T47D (cell line): ENCODE measurements around the gene EIF4E.

Source experiments
- DNase-seq, 2 experiments: peaks; one replicate each; pipeline versions ENCODE4 v3.0.0 to v3.0.0-alpha.2; 2011 to 2012; ENCODE audit warnings: low read depth in 1 of 2, low spot score in 1 of 2
- JUND ChIP-seq: IDR thresholded peaks from 2 replicates; pipeline ENCODE4 v1.6.1; 2012; ENCODE audit warnings: low read depth
- in situ Hi-C: cut with HindIII; loops from 2 replicates; pipeline ENCODE4 v1.10.0; 2016; ENCODE audit warnings: low sequenced_read_pairs, low pct_unique_long_range_greater_than_20kb

EIF4E gene

DNA sequence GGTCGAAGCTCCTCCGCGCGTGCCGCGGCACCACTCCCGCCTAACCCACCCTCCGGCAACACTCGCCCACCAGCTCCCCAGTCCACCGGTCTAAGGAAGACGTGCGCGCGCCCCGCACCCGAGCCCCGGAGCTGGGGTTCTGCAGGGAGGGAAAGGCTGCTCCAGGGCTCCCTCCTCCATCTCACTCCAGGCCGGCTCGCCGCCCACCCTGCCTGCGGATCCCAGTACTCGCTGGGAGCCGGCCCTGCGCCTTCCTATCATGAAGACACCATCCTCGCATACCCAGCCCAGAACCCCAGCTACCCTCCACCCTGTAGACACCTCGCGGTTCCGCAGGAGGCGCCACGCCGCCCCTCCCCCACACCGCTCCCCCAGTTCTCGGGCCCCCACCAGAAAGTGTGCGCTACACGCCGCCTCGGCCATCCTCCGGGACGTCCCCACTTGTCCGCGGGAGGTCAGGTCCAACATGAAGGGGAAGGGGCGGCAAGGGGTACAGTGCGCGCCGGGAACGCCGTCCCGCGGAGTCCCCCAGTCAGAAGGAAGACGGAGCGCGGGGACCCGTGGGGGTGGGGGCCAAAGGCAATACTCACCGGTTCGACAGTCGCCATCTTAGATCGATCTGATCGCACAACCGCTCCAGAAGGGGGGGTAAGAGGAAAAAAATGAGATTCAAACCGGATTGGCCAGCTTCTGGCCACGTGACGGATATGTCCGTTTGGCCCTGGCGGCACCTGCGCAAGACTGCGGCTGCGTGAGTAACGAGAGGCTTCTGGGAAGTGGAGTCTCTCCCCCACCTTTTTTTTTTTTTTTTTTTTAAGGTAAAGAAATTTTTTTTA is at the start of gene EIF4E:
EIF4E (minus strand) TSS at position 629 of the 836 bp plus-strand sequence; CDS start at position 608, 21 bp downstream.
- peak; percentile 80 to 98 for DNase-seq
- no peak for TF ChIP-seq JUND
- in situ Hi-C loops = no loop called here

DNA sequence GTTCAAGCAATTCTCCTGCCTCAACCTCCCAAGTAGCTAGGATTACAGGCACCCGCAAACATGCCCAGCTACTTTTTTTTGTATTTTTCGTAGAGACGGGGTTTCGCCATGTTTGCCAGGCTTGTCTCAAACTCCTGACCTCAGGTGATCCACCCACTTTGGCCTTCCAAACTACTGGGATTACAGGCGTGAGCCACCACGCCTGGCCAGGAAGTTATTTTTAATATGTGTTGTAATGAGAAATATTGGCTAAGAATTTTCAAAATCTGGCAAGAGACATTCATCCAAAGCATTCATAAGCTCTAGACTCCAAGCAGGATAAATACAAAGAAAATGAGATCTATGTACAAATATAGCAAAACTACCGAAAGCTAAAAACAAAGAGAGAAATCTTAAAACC is 48.6 kb upstream of the EIF4E start:
- in situ Hi-C loops = no loop called here
- TF ChIP-seq JUND = no peak
- no peak for DNase-seq

GRCh38 chr4:98976716-98977115 is 47.8 kb upstream of the EIF4E start:
- TF ChIP-seq JUND = no peak
- in situ Hi-C loops = no loop called here
- peak in 1 of 2 experiments; percentile 54 for DNase-seq

GRCh38 chr4:98969878-98970785 is 41.2 kb upstream of the EIF4E start:
- DNase-seq = no peak
- in situ Hi-C loops = no loop called here
- no peak for TF ChIP-seq JUND

DNA sequence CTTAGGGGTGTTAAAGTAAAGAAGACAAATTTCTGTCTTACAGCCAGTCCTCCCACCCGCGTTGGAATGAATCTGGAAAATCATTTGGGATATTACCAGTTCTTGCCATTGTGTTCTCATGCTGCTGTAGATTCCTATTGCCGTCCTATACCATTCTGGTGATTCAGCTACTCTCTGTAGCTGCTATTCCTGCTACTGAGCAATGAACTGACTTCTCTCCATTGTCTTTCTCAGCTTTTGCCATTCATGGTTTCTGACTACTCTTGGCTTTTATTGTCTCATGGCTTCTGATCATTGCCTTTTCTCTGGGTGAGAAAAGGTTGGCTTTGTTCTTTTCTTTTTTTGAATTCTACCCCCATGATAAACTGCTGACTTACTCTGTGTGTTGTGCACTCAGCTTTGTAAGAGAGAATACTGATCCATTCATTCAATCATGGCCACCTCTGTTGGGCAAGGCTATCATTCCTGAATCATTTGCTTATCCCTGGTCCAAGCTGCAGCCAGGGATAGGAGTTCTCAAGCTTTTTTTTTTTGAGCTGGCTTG is 38.9 kb upstream of the EIF4E start:
- DNase-seq = no peak
- TF ChIP-seq JUND = no peak
- in situ Hi-C loops = no loop called here

GRCh38 chr4:98966926-98967325 is 38.0 kb upstream of the EIF4E start:
- in situ Hi-C loops = no loop called here
- no peak for TF ChIP-seq JUND
- no peak for DNase-seq

- TF ChIP-seq JUND = no peak
- in situ Hi-C loops = no loop called here
- DNase-seq = no peak
Observed at GRCh38 chr4:98963538-98964433, 34.9 kb upstream of the EIF4E start.

- no peak for DNase-seq
- in situ Hi-C loops = no loop called here
- TF ChIP-seq JUND = no peak
Observed at GRCh38 chr4:98961770-98962169, 32.8 kb upstream of the EIF4E start.

DNA sequence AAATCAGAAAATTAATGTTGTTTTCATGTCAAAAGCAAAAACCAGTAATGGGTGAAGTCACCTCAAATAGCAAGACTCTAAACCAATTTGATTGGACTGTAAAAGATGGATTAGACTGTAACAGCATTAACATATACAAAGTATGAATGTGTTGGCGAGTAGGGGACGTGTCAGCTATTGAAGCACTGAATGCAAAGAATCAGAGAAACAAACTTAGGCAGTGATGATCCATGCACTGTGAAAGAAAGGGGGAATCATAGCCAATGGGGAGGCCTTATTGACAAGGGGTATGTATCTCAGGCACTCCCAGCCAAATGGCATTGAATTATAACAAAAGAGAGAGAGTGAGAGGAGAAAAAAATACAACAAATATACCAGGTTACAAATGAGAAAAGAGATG is 30.5 kb upstream of the EIF4E start:
- DNase-seq = no peak
- TF ChIP-seq JUND = no peak
- in situ Hi-C loops = no loop called here

- TF ChIP-seq JUND = no peak
- in situ Hi-C loops = no loop called here
- no peak for DNase-seq
Observed at GRCh38 chr4:98958065-98958464, 29.1 kb upstream of the EIF4E start.

DNA sequence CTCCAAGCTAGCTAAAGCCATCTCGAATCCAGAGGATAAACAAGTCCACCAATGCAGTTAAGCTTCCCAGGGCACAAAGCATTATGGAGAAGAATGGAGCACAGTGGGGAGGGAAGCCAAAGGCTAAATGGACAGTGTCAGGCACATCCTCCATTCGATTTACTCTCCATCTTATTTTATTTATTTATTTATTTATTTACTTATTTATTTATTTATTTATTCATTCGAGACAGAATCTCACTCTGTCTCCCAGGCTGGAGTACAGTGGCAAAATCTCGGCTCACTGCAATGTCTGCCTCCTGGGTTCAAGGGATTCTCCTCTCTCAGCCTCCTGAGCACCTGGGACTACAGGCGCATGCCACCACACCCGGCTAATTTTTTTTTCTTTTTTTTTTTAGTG is 26.3 kb upstream of the EIF4E start:
- no peak for DNase-seq
- in situ Hi-C loops = no loop called here
- no peak for TF ChIP-seq JUND

DNA sequence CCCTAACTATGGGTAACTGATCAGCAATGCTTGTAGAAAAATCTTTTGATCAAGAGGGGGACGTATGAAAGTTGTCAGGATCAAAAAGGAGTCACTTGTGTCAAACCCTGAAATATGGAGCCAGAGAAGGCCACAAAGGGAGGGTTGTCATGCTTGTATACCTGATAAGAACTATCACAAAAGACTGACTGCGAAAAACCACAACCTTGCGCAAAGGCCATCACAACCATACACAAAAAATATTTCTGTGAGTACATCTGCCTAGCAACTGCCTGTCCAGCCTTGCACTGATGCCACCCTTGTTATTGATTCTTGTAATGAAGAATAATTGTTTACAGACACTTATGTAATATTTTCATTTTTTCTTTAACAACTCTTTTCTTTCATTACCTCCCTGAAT is 22.8 kb upstream of the EIF4E start:
- DNase-seq = no peak
- no peak for TF ChIP-seq JUND
- in situ Hi-C loops = no loop called here
